ENCODE data around the gene NOTUM.

DNA sequence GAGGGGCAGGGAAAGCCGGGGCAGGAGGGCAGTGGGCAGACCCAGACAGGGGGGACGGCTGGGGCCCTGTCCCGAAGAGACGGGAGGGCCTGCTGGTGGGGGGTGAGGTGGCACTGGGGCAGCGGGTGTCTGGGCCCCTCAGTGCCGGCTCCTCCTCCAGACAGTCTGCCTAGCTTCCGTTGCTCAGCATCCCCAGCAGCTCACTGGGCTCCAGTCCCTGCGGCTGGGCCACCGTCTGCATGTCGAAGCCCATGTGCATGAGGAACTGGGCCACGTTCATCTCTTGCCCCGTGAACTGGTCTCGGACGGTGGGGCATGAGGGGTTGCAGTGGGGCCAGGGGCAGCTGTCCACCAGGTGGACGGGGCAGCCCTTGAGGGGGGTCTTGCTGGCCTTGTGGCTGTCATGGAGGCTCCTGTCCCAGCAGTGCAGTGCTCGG is 8.2 kb downstream of the NOTUM start:
- TF ChIP-seq CTCF (conservative IDR thresholded peaks at IDR 0.05 in 1 of 2, IDR thresholded peaks at IDR 0.05 in 1 of 2; ENCODE audit: extremely low read depth in 1 of 2, insufficient read depth in 1 of 2, low read depth in 1 of 2, low read length in 2 of 2) (no peak), EZH2 (IDR thresholded peaks at IDR 0.05; ENCODE audit: borderline replicate concordance, low read length) (no peak)

Data from mammary epithelial cell (primary cell).